ENCODE data around the gene HTR3A.

The HTR3A gene

GRCh38 chr11:113980785-113981184 is 5.9 kb downstream of the HTR3A start:
- Histone ChIP-seq H3K4me3 (ENCODE audit: low read depth, low read length) (no peak overlapping the region), H3K4me1 (ENCODE audit: control insufficient read depth, insufficient read depth, low read length) (no peaks in the 10 kb centered on the region), H3K9me3 (ENCODE audit: control insufficient read depth, insufficient read depth, low read depth, low read length) (no peaks in the 10 kb centered on the region), H3K36me3 (ENCODE audit: control insufficient read depth in 2 of 2, insufficient read depth in 1 of 2, low read length in 2 of 2) (no peaks in the 10 kb centered on the region), H3K27ac (ENCODE audit: extremely low read depth, low read depth, low read length) (no peak overlapping the region)
- TF ChIP-seq ZNF324 (tag by site-specific recombination; IDR thresholded peaks at IDR 0.05) (no peak), ZSCAN23 (tag by site-specific recombination; IDR thresholded peaks at IDR 0.05) (no peak), ZNF548 (tag by site-specific recombination; IDR thresholded peaks at IDR 0.05) (no peak), ZNF169 (tag by site-specific recombination; IDR thresholded peaks at IDR 0.05) (no peak), ZNF677 (tag by site-specific recombination; IDR thresholded peaks at IDR 0.05) (no peak), ZNF280D (tag by site-specific recombination; IDR thresholded peaks at IDR 0.05) (no peak), ZNF707 (tag by site-specific recombination; IDR thresholded peaks at IDR 0.05) (no peak), SCRT1 (tag by site-specific recombination; IDR thresholded peaks at IDR 0.05; ENCODE audit: borderline replicate concordance) (0 out of 2 replicates have a peak, but pooled peaks have one; percentile 15), EGR2 (tag by site-specific recombination; IDR thresholded peaks at IDR 0.05; ENCODE audit: low read depth) (no peak), SCRT2 (tag by site-specific recombination; IDR thresholded peaks at IDR 0.05) (peak; percentile 74), ZNF335 (tag by site-specific recombination; conservative IDR thresholded peaks at IDR 0.05) (no peak), HIC1 (tag by site-specific recombination; IDR thresholded peaks at IDR 0.05) (no peak), ZNF585B (tag by site-specific recombination; IDR thresholded peaks at IDR 0.05) (no peak), ZNF426 (tag by site-specific recombination; IDR thresholded peaks at IDR 0.05) (no peak), ZNF623 (tag by site-specific recombination; IDR thresholded peaks at IDR 0.05) (no peak), ZNF549 (tag by site-specific recombination; IDR thresholded peaks at IDR 0.05) (no peak), PRDM4 (tag by site-specific recombination; IDR thresholded peaks at IDR 0.05) (no peak)
- CTCF ChIA-PET: no interaction called here
- POLR2A ChIA-PET: no interaction called here

- ChIA-PET CTCF (interaction anchor here (0.5 to 1.4 kb wide), 3 partner anchors 36 to 279 kb away, joined by 3 to 4 read pairs (median 3); no protein-coding TSS in a partner anchor), POLR2A (interaction anchor here (0.7 kb wide), 1 partner anchor 494 kb away, joined by 5 read pairs; no protein-coding TSS in a partner anchor)
- no peaks in the 10 kb centered on the region for H3K4me1 ChIP-seq (ENCODE audit: control insufficient read depth, insufficient read depth, low read length)
- no peak overlapping the region for H3K27ac ChIP-seq (ENCODE audit: extremely low read depth, low read depth, low read length)
- no peak overlapping the region for H3K4me3 ChIP-seq (ENCODE audit: low read depth, low read length)
- H3K9me3 ChIP-seq (ENCODE audit: control insufficient read depth, insufficient read depth, low read depth, low read length): no peaks in the 10 kb centered on the region
- no peaks in the 10 kb centered on the region for H3K36me3 ChIP-seq (ENCODE audit: control insufficient read depth in 2 of 2, insufficient read depth in 1 of 2, low read length in 2 of 2)
- no peak for TF ChIP-seq PRDM1 (tag by site-specific recombination; IDR thresholded peaks at IDR 0.05)
- no peak for TF ChIP-seq ZNF302 (tag by site-specific recombination; IDR thresholded peaks at IDR 0.05; ENCODE audit: low read depth)
- no peak for TF ChIP-seq ZNF266 (tag by site-specific recombination; IDR thresholded peaks at IDR 0.05; ENCODE audit: low read depth)
- no peak for TF ChIP-seq ZNF449 (tag by site-specific recombination; IDR thresholded peaks at IDR 0.05)
- no peak for TF ChIP-seq TSHZ1 (tag by site-specific recombination; IDR thresholded peaks at IDR 0.05; ENCODE audit: borderline replicate concordance)
- no peak for TF ChIP-seq ZNF677 (tag by site-specific recombination; IDR thresholded peaks at IDR 0.05)
- no peak for TF ChIP-seq SETDB1 (IDR thresholded peaks at IDR 0.05; ENCODE audit: insufficient read length, low read length)
Observed at GRCh38 chr11:113982306-113982705, 7.4 kb downstream of the HTR3A start.

Measured in HEK293 (cell line).